ENCODE data around the gene CRYBG2.

The CRYBG2 gene

DNA sequence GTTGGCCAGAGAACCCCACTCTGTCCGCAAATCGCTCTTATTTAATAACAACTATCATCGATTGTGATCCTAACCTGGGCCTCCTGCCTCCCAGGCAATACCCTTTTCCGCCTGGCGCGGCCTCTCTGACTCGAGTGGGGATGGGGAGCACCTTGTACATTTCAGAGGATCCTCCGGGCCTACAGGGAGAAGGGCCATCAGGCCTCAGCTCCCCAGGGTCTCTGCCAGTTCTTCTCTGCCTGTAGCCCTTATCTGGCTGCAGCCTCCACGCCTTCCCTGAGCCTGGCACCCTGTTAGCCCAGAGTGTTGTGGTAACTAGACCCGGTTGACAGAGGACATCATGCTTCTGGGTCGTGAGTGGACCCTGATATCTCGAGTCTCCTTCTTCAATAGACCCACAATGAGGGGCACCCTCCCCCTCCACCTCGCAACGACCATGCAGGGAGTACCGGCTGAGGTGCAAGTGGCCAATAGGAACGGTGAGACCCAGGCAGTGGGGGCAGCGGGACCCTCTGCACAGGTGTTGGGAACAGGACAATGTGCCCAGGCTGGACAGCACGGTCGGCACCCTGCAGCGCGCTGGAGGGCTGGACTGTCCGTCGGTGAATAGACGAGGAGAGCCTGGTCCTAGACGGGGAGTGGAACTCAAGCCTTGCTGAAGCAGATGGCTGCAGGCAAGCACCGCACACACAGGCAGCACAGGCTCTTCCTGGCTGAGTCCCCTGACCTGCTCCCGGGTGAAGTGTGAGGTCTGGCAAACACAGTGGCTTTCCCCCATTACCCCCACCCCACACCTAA lies 7.1 kb upstream of the CRYBG2 start:
- Histone ChIP-seq H3K27me3 (peaks cover 54% of the 10 kb centered on the region), H3K9ac (no peak overlapping the region)

DNA sequence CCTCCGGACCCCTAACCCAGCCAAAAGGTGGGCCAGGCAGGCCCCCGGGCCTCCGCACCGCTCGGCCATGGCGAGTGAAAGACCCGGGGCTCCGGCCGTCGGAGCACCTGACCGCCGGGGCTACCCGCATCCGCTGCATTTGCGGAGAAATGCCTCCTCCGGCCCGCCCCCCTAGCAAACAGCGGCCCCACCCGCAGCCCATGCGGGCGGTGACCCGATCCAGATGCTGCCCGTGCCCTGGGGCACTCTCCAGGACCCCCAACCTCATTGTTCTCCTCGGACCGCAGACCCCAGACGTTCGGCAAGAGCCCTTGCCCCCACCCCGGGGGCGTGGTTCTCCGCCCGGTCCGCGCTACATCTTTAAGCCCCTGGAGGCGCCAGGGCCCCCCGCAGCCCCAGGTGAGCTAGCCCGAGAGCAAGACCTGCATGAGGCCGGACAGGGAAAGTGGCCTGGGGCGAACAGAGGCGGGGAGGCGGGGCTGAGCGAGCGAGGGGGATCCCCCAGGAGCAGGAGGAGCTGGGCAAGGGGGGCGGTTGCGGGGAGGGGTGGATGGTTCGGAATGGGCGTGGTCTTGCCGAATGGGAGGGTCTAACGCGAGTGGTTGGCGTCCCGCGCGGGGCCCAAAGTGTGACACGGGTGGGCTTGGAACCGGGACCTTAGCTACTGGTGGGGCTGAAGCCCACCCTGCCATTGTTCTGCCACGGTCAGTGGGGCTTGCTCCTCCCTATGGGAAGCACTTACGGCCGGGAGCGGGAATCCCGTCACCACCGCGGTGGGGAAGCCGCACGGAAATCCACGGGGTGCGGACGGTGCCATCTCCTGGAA lies 6.3 kb upstream of the CRYBG2 start:
- Histone ChIP-seq H3K27me3 (peaks cover 54% of the 10 kb centered on the region), H3K4me1 (peaks cover 27% of the 10 kb centered on the region), H3K36me3 (no peaks in the 10 kb centered on the region), H3K4me3 (peak overlapping the region; percentile 9; the same call in 1 of the 2 replicates), H3K9me3 (no peaks in the 10 kb centered on the region), H3K27ac (no peak overlapping the region), H3K9ac (no peak overlapping the region), H4K20me1 (no peaks in the 10 kb centered on the region; the same call in 1 of the 2 replicates), H3K4me2 (peak overlapping the region; percentile 69)
- no peak for TF ChIP-seq Cebpa-rat (IDR thresholded peaks at IDR 0.05)

More for the DNA sequence above, 7.1 kb upstream of the CRYBG2 start:
- no peak for TF ChIP-seq Cebpa-rat (IDR thresholded peaks at IDR 0.05)
- Histone ChIP-seq H3K4me1 (peaks cover 27% of the 10 kb centered on the region), H3K27ac (no peak overlapping the region), H3K4me3 (no peak overlapping the region), H3K36me3 (no peaks in the 10 kb centered on the region), H3K9me3 (no peaks in the 10 kb centered on the region), H3K4me2 (peak overlapping the region; percentile 69), H4K20me1 (no peaks in the 10 kb centered on the region; the same call in 1 of the 2 replicates)

DNA sequence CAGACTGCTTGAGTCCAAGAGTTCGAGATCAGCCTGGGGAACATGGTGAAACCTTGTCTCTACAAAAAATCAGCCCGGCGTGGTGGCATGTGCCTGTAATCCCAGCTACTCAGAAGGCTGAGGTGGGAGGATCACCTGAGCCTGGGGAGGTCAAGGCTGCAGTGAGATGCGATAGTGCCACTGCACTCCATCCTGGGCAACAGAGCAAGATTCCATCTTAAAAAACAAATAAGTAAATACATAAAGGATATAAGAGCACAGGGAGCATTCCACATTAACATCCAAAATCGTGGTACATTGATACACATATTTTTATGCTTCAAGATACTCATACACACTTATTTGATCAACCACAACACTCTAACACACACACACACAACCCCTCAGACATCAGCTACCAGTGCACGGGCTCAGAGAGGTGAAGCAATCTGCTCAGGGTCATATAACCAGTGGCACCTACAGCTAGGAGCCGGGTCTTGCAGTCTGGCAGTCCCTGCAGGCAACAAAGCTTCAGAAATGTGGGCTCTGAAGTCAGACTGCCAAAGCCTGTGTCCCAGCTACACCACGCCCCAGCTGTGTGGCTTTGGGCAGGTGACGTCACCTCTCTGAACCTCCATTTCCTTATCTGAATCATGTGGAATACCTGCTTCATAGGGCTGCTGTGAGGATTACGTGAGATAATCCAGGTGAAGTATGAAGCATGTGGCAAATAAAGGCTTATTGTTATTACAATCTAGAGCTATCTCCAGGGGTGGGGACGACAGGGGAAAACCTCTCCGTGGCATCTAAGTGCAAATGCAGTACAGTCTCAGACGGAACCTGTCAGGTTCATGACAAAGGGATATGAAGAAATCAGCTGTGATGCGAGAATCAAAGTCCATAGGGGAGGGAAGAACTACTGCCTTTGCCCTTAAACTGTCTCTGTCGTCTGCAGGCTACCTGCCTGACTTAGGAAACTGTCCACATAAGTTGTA lies 4.8 kb upstream of the CRYBG2 start:
- H3K9ac ChIP-seq: no peak overlapping the region
- no peaks in the 10 kb centered on the region; the same call in 1 of the 2 replicates for H4K20me1 ChIP-seq
- H3K4me3 ChIP-seq: no peak overlapping the region
- peaks cover 26% of the 10 kb centered on the region for H3K4me1 ChIP-seq
- no peaks in the 10 kb centered on the region for H3K36me3 ChIP-seq
- no peaks in the 10 kb centered on the region for H3K9me3 ChIP-seq
- H3K27me3 ChIP-seq: peaks cover 54% of the 10 kb centered on the region
- H3K27ac ChIP-seq: no peak overlapping the region
- TF ChIP-seq Cebpa-rat (IDR thresholded peaks at IDR 0.05): no peak
- H3K4me2 ChIP-seq: no peak overlapping the region

DNA sequence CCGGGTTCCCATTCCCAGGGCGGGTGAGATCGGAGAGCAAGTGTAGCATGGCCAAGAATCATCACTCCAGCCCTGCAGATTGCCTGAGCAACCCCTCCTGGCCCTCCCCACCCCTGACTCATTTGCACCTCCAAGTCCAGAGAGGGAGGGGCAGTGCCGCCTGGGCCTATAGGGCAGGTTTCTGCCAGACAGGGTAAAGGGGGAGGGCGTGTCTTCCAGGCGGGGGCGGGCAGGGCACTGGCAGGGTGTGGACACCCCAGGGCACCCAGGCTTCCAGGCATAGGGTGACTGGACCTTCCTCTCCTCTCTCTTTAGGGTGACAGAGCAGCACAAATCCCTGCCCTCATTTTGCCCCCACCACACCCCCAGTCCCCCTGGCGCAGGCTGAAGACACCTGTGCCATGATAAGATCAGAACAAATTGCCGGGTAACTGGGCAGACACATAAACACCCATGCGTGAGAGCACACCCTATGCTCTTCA lies 3.2 kb upstream of the CRYBG2 start:
- no peaks in the 10 kb centered on the region for H3K36me3 ChIP-seq
- no peaks in the 10 kb centered on the region; the same call in 1 of the 2 replicates for H4K20me1 ChIP-seq
- TF ChIP-seq Cebpa-rat (IDR thresholded peaks at IDR 0.05): no peak
- no peak overlapping the region for H3K27ac ChIP-seq
- no peak overlapping the region for H3K9ac ChIP-seq
- peaks cover 20% of the 10 kb centered on the region for H3K4me1 ChIP-seq
- H3K4me2 ChIP-seq: no peak overlapping the region
- H3K27me3 ChIP-seq: peaks cover 46% of the 10 kb centered on the region
- H3K9me3 ChIP-seq: no peaks in the 10 kb centered on the region
- no peak overlapping the region for H3K4me3 ChIP-seq

DNA sequence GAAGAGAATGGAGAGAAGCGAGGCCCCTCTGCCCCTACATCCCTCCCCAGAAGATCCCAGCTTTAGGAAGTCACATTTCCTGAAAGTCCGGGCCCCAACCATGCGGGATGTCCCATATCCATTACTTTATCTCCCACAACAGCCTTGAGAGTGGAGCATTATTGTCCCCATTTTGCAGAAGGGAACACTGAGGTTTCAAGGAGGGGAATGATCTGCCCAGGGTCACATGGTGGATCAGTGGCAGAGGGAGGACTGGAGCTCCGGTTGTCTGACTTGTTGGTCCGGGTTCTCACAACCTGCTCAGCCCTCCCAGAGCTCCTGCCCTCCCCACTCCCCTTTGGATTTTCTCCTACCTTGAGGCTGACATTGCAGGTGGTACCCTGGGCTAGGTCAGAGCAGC lies 2.2 kb upstream of the CRYBG2 start:
- Histone ChIP-seq H3K27me3 (peaks cover 36% of the 10 kb centered on the region), H3K9me3 (no peaks in the 10 kb centered on the region), H3K9ac (no peak overlapping the region), H3K4me2 (no peak overlapping the region), H3K4me1 (peaks cover 12% of the 10 kb centered on the region), H3K27ac (no peak overlapping the region), H4K20me1 (no peaks in the 10 kb centered on the region; the same call in 1 of the 2 replicates), H3K4me3 (no peak overlapping the region), H3K36me3 (no peaks in the 10 kb centered on the region)
- TF ChIP-seq Cebpa-rat (IDR thresholded peaks at IDR 0.05): no peak

DNA sequence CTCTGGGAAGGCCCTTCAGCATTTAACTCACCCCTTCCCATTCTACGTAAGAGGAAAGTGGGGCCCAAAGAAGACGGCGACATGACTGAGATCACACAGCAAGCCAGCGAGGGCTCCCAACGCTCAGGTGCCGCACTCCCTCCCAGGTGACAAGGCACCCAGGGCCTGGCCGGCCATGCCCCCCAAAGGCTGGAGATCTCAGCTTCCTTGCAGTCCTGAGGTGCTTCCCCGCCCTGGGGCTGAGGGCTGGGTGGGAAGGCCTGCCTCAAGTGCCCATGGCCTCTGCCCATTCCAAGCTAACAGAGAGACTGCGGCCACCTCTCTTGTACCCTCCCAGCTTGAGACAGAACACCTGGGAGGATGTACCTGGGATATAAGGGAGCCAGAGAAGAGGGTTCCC lies 1.0 kb upstream of the CRYBG2 start:
- Histone ChIP-seq H3K9me3 (no peaks in the 10 kb centered on the region), H3K4me3 (no peak overlapping the region), H3K27ac (no peak overlapping the region), H3K9ac (no peak overlapping the region), H3K27me3 (peaks cover 25% of the 10 kb centered on the region), H3K4me1 (peaks cover under 1% of the 10 kb centered on the region; the same call in 1 of the 2 replicates), H3K4me2 (no peak overlapping the region), H4K20me1 (no peaks in the 10 kb centered on the region; the same call in 1 of the 2 replicates), H3K36me3 (no peaks in the 10 kb centered on the region)
- no peak for TF ChIP-seq Cebpa-rat (IDR thresholded peaks at IDR 0.05)

DNA sequence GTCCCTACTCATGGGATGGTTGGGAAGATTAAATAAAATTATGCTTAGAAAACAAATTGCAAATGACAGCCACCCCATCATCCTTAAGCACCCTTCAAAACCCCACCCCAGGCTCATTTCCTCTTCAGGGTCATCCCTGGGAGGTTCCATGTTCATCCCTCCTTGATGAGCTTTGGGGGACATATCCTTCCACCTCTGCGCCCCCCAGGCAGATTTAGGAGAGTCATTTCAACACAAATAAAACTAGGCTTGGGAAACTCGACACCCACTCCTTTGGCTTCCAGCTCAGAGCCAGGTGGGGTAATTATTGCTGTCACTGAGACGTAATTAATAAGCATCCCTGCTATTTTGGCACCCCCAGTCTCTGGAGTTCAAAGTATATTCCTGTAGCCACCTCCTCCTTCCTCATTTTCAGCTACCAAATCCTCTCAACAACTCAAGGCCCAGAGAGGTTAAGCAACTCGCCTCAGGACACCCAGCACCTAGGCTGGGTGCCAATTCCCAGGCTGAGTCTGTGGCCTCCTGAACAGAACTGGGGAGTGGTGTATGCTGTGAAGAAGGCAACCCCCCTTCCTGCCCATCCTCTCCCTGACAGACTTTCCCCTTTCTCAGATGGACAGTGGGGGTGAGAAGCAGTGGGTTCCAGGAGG lies 595 bp downstream of the CRYBG2 start:
- Histone ChIP-seq H3K27ac (no peak overlapping the region), H3K27me3 (peaks cover 8% of the 10 kb centered on the region), H3K36me3 (no peaks in the 10 kb centered on the region), H3K9ac (no peak overlapping the region), H3K4me3 (no peak overlapping the region), H3K9me3 (no peaks in the 10 kb centered on the region), H3K4me1 (no peaks in the 10 kb centered on the region), H4K20me1 (no peaks in the 10 kb centered on the region; the same call in 1 of the 2 replicates), H3K4me2 (no peak overlapping the region)
- no peak for TF ChIP-seq Cebpa-rat (IDR thresholded peaks at IDR 0.05)

DNA sequence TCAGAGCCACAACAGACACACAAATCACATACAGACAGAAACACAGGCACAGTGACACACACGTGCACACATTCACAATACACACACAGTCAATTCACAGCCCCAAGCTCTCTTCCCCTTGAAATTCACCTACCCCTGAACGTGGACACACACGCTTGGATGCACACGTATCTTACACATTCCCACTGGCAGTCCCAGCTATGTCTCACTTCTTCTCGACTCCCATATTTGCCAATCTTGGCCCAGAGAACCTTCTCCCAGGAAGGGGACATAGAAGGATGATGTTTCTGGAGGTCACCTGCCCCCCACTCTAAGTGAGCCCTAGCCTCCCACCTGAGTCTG lies 1.6 kb downstream of the CRYBG2 start:
- H3K4me1 ChIP-seq: no peaks in the 10 kb centered on the region
- H3K9ac ChIP-seq: no peak overlapping the region
- no peak overlapping the region for H3K4me2 ChIP-seq
- no peaks in the 10 kb centered on the region for H4K20me1 ChIP-seq
- no peaks in the 10 kb centered on the region for H3K9me3 ChIP-seq
- H3K36me3 ChIP-seq: no peaks in the 10 kb centered on the region
- no peak overlapping the region for H3K4me3 ChIP-seq
- H3K27me3 ChIP-seq: no peaks in the 10 kb centered on the region
- no peak for TF ChIP-seq Cebpa-rat (IDR thresholded peaks at IDR 0.05)
- no peak overlapping the region for H3K27ac ChIP-seq

Measured in BLaER1 (cell line).